Endothelial cell of umbilical vein (primary cell): Measurements from ENCODE around the gene PTCH1. TPM values are rescaled to one million over a fixed set of nuclear protein-coding genes. Genes with fewer than 3 reads are reported as not detected.

Source experiments
- BruUV-seq: library from RNA; stranded (reverse); fragments of 400-500 nt; replicated peaks from 2 replicates; lab custom pipeline; 2021; lab: Mats Ljungman, UMichigan
- CTCF ChIA-PET: fragments of 300-600, 350-600 bp; sonication (Branson Sonifier 250); formaldehyde crosslinking; loops from one replicate; lab custom pipeline; 2021; ENCODE audit warnings: antibody characterized with exemption, inconsistent platforms; lab: Charles Lee
- POLR2A ChIA-PET: fragments of 300-600, 350-600 bp; sonication (Branson Sonifier 250); formaldehyde crosslinking; loops from one replicate; lab custom pipeline; 2021; ENCODE audit warnings: antibody characterized with exemption, inconsistent platforms; lab: Charles Lee
- DNase-seq: peaks from one replicate; pipeline ENCODE4 v3.0.0-alpha.2; 2011; ENCODE audit warnings: low read depth, low spot score
- FAIRE-seq: peaks from 2 replicates; lab custom pipeline; 2011; peaks lifted over from hg19 to GRCh38; lab: Jason Lieb, UNC
- H2AFZ ChIP-seq: 2 replicates; pipeline ENCODE4 v1.6.0; 2012; ENCODE audit warnings: low read depth, low read length, control low read depth, inconsistent platforms
- H3K27ac ChIP-seq: 2 replicates; pipeline ENCODE4 v1.5.1; 2011; ENCODE audit warnings: low read depth, mild to moderate bottlenecking, control low read depth, low read length, moderate library complexity; ENCODE audit not compliant: insufficient read depth
- H3K27me3 ChIP-seq, 2 experiments: 2 replicates each; pipeline versions ENCODE4 v1.6.0 to v1.6.1; 2011; ENCODE audit warnings: low read length in 2 of 2, mixed read lengths in 1 of 2; ENCODE audit not compliant: control insufficient read depth in 2 of 2, insufficient read depth in 2 of 2
- H3K36me3 ChIP-seq, 2 experiments: 2 replicates in 1 of 2; 3 replicates in 1 of 2; pipeline ENCODE4 v1.5.1; 2011; ENCODE audit warnings: low read length in 2 of 2, mild to moderate bottlenecking in 1 of 2, moderate library complexity in 1 of 2; ENCODE audit not compliant: control insufficient read depth in 2 of 2, insufficient read depth in 2 of 2; ENCODE audit errors: extremely low read depth in 1 of 2
- H3K4me1 ChIP-seq: 3 replicates; pipeline ENCODE4 v1.5.1; 2011; ENCODE audit warnings: mild to moderate bottlenecking, low read length; ENCODE audit not compliant: control insufficient read depth, insufficient read depth; ENCODE audit errors: extremely low read depth
- H3K4me2 ChIP-seq: 2 replicates; pipeline ENCODE4 v1.6.1; 2011; ENCODE audit warnings: low read length, control low read depth, mixed read lengths; ENCODE audit not compliant: insufficient read depth
- H3K4me3 ChIP-seq, 3 experiments: fragments of 200-600 bp in 1 of 3; sonication (generic), shearing (Covaris generic) in 1 of 3; replicated peaks in 1 of 3; 2 replicates each; pipeline ENCODE4 v1.5.1; 2011 to 2016; ENCODE audit warnings: control low read depth in 3 of 3, low read length in 3 of 3, mild to moderate bottlenecking in 2 of 3, inconsistent platforms in 1 of 3, low read depth in 1 of 3, moderate library complexity in 1 of 3; ENCODE audit not compliant: insufficient read depth in 1 of 3
- H3K79me2 ChIP-seq: 2 replicates; pipeline ENCODE4 v1.6.0; 2012; ENCODE audit warnings: low read length, inconsistent platforms; ENCODE audit not compliant: control insufficient read depth, insufficient read depth
- H3K9ac ChIP-seq: replicated peaks from 2 replicates; pipeline ENCODE3; 2011; ENCODE audit warnings: low read length, control low read depth; ENCODE audit not compliant: insufficient read depth; ENCODE audit errors: extremely low read depth
- H3K9me1 ChIP-seq: replicated peaks from 3 replicates; pipeline ENCODE4 v1.6.0; 2011; ENCODE audit warnings: mild to moderate bottlenecking, low read length; ENCODE audit not compliant: control insufficient read depth, insufficient read depth; ENCODE audit errors: extremely low read depth
- H3K9me3 ChIP-seq: replicated peaks from 2 replicates; pipeline ENCODE4 v1.5.1; 2012; ENCODE audit warnings: low read length, inconsistent platforms; ENCODE audit not compliant: control insufficient read depth, insufficient read depth
- H4K20me1 ChIP-seq: replicated peaks from 2 replicates; pipeline ENCODE3; 2011; ENCODE audit warnings: mild to moderate bottlenecking, low read length; ENCODE audit not compliant: control insufficient read depth, insufficient read depth; ENCODE audit errors: extremely low read depth
- EZH2 ChIP-seq: IDR thresholded peaks from 2 replicates; pipeline ENCODE4 v1.6.1; 2012; ENCODE audit warnings: borderline replicate concordance, low read depth, mild to moderate bottlenecking, moderate library complexity, low read length, inconsistent platforms; ENCODE audit not compliant: severe bottlenecking
- FOS ChIP-seq: IDR thresholded peaks from 2 replicates; pipeline ENCODE4 v1.6.1; 2011; ENCODE audit warnings: mild to moderate bottlenecking, low read length, moderate library complexity, borderline replicate concordance; ENCODE audit not compliant: insufficient read depth
- GATA2 ChIP-seq: IDR thresholded peaks from 2 replicates; pipeline ENCODE4 v1.7.0; 2011; ENCODE audit warnings: low read depth, mild to moderate bottlenecking, moderate library complexity, mixed read lengths, low read length; ENCODE audit not compliant: insufficient read length, insufficient read depth
- JUN ChIP-seq: IDR thresholded peaks from 2 replicates; pipeline ENCODE4 v1.6.1; 2011; ENCODE audit warnings: borderline replicate concordance, low read depth; ENCODE audit not compliant: insufficient read length, insufficient read depth
- MAX ChIP-seq: IDR thresholded peaks from 2 replicates; pipeline ENCODE4 v1.6.1; 2011; ENCODE audit not compliant: insufficient read depth, insufficient read length
- MYC ChIP-seq: IDR thresholded peaks from one replicate; pipeline ENCODE4 v1.6.1; 2011; ENCODE audit warnings: mild to moderate bottlenecking, low read depth, low read length
- POLR2A ChIP-seq: IDR thresholded peaks from 2 replicates; pipeline ENCODE4 v1.6.1; 2012; ENCODE audit warnings: low read depth, mild to moderate bottlenecking, control low read depth, low read length
- POLR2AphosphoS5 ChIP-seq: IDR thresholded peaks from 2 replicates; pipeline ENCODE4 v1.6.1; 2012; ENCODE audit warnings: low read depth, mild to moderate bottlenecking, control low read depth, low read length, moderate library complexity; ENCODE audit not compliant: insufficient read depth
- dilution Hi-C: fragments of 300-500 bp; cut with MboI; formaldehyde crosslinking; loops from one replicate; pipeline ENCODE4 v1.15.0; 2019; ENCODE audit warnings: low sequenced_read_pairs; ENCODE audit not compliant: extremely low pct_ligation_motif_present
- intact Hi-C: fragments of 100-400 bp; cut with micrococcal nuclease; formaldehyde crosslinking; loops from one replicate; pipeline ENCODE4 v1.10.0; 2022
- polyA plus RNA-seq, 4 experiments: library from polyadenylated mRNA; depleted of rRNA in 3 of 4; stranded (reverse) in 3 of 4; unstranded in 1 of 4; fragments of >200 nt; gene quantifications; 2 replicates each; pipeline versions ENCODE4 v1.2.1 to v1.2.3, GENCODE V29; 2011 to 2012; ENCODE audit warnings: missing spikeins in 1 of 4
- total RNA-seq: library from RNA; stranded (reverse); gene quantifications from 2 replicates; pipeline ENCODE4 v1.2.3, GENCODE V29; 2021
- TF ChIP-seq, protein P1 (sequence below), 2 donors: IDR thresholded peaks; 1 replicate in 1 of 2; 2 replicates in 1 of 2; pipeline ENCODE4 v1.5.1; 2011; ENCODE audit warnings: low read length in 2 of 2, mild to moderate bottlenecking in 2 of 2, moderate library complexity in 2 of 2, control low read depth in 1 of 2, inconsistent platforms in 1 of 2, low read depth in 1 of 2; ENCODE audit not compliant: insufficient read depth in 1 of 2; ENCODE audit errors: extremely low read depth in 1 of 2

Gene PTCH1
- total and polyA plus RNA-seq, 2 donors (not counting 3 experiments of a cell fraction or from before 2014, with no cell fraction given), result 3.9 to 12.1 TPM

GRCh38 chr9:95468791-95469190 is 48.0 kb downstream of the PTCH1 start:
- TF ChIP-seq, protein P1, sequence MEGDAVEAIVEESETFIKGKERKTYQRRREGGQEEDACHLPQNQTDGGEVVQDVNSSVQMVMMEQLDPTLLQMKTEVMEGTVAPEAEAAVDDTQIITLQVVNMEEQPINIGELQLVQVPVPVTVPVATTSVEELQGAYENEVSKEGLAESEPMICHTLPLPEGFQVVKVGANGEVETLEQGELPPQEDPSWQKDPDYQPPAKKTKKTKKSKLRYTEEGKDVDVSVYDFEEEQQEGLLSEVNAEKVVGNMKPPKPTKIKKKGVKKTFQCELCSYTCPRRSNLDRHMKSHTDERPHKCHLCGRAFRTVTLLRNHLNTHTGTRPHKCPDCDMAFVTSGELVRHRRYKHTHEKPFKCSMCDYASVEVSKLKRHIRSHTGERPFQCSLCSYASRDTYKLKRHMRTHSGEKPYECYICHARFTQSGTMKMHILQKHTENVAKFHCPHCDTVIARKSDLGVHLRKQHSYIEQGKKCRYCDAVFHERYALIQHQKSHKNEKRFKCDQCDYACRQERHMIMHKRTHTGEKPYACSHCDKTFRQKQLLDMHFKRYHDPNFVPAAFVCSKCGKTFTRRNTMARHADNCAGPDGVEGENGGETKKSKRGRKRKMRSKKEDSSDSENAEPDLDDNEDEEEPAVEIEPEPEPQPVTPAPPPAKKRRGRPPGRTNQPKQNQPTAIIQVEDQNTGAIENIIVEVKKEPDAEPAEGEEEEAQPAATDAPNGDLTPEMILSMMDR (IDR thresholded peaks at IDR 0.05; ENCODE audit: extremely low read depth in 1 of 2, insufficient read depth in 1 of 2, low read depth in 1 of 2, low read length in 2 of 2), result no peak
- no peak for TF ChIP-seq MYC
- TF ChIP-seq GATA2, result no peak
- no peak for TF ChIP-seq EZH2
- TF ChIP-seq JUN, result no peak
- TF ChIP-seq POLR2A, result no peak
- TF ChIP-seq MAX, result no peak
- no peak for TF ChIP-seq POLR2AphosphoS5
- TF ChIP-seq FOS, result no peak
- Histone ChIP-seq H3K4me1 (no peaks in the 10 kb centered on the region), H3K9ac (no peak overlapping the region), H3K9me3 (no peaks in the 10 kb centered on the region), H3K27me3 (no peaks in the 10 kb centered on the region), H3K27ac (no peak overlapping the region), H3K79me2 (no peaks in the 10 kb centered on the region), H4K20me1 (no peaks in the 10 kb centered on the region), H3K4me3 (no peak overlapping the region), H3K9me1 (no peaks in the 10 kb centered on the region), H3K36me3 (peaks cover 0 to 9% of the 10 kb centered on the region in 2 experiments), H3K4me2 (no peak overlapping the region), H2AFZ (no peak overlapping the region)
- DNase-seq (no peak), FAIRE-seq (no peak)
- dilution Hi-C loops, result no loop called here
- ChIA-PET CTCF (no interaction called here), POLR2A (no interaction called here)
- intact Hi-C loops, result no loop called here
- no TSS peak for BruUV-seq
